Measurements from ENCODE around the gene TIMP3. TPM values are rescaled to one million over a fixed set of nuclear protein-coding genes. Genes with fewer than 3 reads are reported as not detected.
A peak's percentile ranks its signal among the peaks of the same experiment; 100 is the strongest.

The TIMP3 gene
- total RNA-seq, 2 donors from 2014 or later: 434 to 484 TPM

DNA sequence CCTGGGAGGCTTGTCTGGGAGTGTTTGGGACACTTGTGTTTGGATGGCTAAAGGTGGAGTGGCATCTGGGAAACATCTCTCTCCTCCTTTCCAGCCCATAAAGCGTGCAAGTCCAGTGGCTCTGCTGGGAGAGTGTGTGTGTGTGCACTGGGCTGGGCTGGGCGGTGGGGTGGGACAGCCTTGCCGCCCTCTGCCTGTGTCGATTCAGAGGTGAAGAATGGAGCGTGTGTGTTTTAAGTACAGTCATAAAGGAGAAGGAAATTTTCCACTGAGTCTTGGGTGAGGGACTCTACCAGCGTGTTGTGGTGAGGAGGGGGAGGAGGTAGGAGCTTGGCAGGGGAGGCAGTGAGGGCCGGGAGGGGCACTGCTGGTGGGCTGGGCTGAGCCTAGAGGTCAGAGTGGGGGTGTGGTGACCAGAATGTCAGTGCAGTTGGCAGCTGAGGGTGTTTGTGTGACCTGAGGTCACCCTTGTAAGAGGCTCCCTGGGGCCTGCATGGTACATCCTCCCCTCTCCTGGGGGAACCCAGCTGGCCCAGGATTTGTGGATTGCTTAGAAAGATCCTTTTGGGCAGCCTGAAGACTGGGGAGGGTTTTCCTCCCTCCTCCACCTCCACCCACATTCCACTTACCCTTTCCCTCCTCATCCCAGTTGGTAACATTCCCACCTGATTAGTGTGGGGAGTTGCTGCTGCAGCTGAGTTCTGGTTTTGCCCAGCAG is 1.7 kb downstream of the TIMP3 start:
- ATAC-seq: peak; percentile 4 to 49
- intact Hi-C loops (cut with DNase I): loop anchor here in 1 of 2 donors (5.0 kb wide), 2 partner anchors 34 to 184 kb away; no protein-coding TSS in a partner anchor
- no peak for DNase-seq

DNA sequence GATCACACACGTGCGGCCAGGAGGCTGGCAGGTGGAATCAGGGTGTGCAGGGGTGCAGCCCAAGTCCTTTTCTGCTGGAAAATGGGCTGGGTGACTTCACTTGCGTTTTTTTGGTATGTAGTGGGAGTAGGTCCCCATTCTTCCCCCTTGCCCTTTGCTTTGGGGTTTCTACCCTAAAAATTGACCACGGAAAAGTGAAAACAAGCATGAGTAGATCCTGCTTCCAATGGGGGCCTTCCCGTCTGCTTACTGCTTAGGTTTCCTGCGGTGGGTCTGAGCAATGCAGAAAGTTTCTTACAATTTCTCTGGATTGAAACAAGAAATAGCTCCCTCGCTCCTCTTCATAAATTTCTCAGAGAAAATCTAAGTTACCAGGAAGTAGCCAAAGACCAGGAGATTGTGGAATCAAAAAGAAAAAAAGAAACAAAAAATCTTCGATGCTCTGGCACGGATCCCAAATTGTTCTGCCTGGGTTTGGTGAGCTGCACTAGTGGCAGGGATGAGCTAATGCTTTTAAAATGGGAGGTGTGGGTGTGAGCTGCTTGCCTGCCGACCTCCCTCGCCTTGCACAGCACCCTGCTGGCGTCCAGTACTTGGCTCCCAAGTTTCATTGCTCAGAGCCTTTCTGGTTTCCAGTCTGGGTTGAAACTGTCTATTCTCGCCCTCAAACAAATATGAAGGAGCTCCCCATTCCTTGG is 2.4 kb downstream of the TIMP3 start:
- peak; percentile 20 to 64 for ATAC-seq
- intact Hi-C loops (cut with DNase I): loop anchor here in 1 of 2 donors (5.0 kb wide), 2 partner anchors 33 to 183 kb away; no protein-coding TSS in a partner anchor
- DNase-seq: no peak

DNA sequence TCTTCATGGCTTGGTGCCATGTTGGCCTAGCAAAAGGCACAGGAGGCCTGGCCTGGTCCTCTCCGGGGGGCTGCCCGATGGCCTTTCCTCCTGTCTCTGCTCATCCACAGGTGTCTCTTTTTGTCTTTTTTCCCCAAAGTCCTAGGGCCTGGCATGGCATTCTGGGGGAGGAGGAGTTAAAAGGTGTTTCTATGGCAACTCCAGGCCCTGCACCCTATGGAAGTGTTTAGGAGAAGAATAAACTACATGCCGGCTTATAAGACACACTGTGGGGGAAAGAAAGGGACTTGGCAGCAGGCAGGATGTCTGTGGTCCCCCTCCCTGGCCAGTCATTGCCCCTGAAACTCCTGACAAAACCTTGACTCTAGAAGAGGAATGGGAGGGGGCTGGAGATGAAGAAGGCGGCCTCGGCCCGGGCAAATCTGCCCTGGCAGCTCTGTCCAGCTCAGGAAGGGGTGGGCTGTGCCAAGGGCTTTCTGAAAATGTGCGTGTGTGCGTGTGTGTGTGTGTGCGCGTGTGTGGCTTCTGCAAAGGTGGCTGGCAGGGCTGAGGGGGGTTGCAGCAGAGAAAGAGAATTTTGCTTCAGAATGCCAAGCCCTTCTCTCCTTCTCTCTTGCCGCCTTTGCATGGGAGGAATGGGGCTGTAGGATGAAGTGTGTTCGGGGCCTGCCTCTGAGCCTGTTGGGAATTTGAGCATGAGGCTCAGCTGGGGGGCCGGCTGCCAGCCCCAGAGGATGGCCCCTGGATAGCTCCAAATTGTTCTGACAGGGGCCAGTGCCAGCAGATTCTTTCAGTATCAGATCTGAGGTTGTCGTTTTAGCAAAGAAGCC is 3.2 kb downstream of the TIMP3 start:
- no peak for ATAC-seq
- no peak for DNase-seq

DNA sequence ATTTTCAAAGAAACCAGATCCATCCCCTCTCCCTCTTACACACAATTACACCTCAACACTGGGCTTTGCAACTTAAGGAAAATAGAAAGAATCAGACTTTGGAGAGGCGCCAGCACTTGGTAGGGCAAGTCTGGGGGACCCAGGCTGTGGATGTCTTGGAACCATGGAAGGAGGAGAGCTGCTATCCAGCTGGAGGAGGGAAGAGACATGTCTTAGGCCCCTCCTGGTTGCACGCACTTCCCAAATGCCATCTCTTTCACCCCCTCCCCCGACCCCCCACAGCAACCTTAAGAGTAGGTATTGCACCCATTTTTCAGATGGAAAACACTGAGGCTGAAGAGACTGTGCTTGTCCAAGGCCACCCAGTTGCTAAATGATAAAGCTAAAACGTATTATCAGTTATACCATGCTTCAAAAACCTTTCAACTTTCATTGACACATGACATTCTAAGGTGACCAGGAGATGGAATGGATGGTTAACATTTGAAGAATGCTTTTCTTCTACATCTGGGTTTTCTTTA is 3.9 kb downstream of the TIMP3 start:
- no peak for ATAC-seq
- DNase-seq: no peak
- intact Hi-C loops (cut with DNase I): no loop called here

More for the DNA sequence above, 3.2 kb downstream of the TIMP3 start:
- intact Hi-C loops (cut with DNase I): loop anchor here in 1 of 2 donors (5.0 kb wide), 2 partner anchors 33 to 183 kb away; no protein-coding TSS in a partner anchor

DNA sequence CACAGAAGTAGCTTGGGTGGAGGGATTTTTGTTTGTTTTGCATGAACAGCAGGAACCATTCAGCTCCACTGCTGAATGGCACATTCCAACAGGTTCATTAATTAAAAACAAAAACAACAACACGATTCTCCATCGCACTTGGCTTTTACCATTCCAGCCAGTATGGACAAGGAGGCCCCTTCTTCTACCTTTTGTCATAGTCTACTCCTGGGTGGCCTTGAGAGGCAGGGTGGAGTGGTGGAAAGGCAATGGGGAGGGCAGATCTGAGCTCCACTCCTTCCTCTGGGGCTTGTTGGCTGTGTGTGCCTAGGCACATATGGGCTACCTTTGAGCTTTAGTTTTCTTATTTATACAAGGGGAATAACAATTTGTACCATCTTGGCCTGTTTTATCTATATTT is 4.8 kb downstream of the TIMP3 start:
- DNase-seq: no peak
- no peak for ATAC-seq
- intact Hi-C loops (cut with DNase I): loop anchor here in 1 of 2 donors (2.0 kb wide), 1 partner anchor 181 kb away; no protein-coding TSS in a partner anchor

DNA sequence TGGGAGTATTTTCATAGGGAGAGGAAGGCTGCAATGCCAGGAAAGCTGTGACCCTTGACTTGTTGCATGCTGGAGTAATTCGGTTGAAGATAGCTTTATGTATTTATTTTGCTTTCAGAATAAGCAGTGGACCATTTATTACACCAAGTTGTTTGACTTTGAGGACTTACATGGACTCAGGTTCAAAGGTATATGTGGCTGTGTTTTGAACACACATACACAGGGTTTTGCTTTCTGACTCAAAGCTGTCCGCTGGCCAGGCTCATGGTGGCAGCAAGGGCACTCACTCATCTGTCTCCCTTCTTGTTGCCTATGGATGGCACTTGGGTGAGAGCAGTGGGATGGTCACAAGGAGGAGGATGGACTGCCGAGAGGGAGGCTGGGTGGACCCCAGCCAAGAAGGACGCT is 6.5 kb downstream of the TIMP3 start:
- intact Hi-C loops (cut with DNase I): no loop called here
- ATAC-seq: no peak
- DNase-seq: no peak

DNA sequence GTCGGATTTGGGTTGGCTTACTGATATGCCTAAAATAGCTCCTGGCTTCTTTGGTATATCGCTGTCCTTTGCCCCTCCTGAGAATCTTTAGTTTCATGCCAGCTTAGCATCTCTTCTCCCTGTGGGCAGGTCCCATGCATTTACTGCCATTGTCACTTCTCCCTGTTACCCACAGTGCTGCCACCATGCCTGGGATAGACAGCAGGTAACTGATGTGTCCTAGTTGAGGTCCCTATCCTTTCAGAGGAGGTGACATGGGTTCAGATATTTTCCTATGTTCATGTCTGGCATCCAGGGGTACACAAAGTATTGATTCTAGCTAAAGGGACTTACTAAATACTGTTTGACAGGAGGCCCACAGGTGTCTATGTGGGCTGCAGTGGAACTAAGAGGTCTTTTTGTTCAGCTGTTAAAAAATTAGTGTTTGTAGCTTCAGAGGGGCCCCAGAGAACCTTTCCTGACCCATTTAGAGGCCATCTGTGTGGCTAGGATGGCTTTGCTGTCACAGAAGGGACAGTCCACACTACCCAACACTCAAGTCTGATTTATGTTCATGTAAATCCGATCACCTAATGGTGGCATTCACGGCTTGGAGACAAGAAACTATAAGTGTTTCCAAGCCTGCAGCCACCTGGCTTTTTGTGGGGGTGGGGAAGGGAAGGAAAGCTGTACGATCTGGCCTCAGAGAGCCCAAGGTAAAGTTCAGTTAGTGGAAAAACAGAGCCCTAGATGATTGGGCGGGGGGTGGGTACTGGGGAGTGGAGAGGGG is 8.5 kb downstream of the TIMP3 start:
- DNase-seq: no peak
- peak in 1 of 2 donors; percentile 9 for ATAC-seq
- intact Hi-C loops (cut with DNase I): loop anchor here in 1 of 2 donors (5.0 kb wide), 1 partner anchor 42 kb away; no protein-coding TSS in a partner anchor

DNA sequence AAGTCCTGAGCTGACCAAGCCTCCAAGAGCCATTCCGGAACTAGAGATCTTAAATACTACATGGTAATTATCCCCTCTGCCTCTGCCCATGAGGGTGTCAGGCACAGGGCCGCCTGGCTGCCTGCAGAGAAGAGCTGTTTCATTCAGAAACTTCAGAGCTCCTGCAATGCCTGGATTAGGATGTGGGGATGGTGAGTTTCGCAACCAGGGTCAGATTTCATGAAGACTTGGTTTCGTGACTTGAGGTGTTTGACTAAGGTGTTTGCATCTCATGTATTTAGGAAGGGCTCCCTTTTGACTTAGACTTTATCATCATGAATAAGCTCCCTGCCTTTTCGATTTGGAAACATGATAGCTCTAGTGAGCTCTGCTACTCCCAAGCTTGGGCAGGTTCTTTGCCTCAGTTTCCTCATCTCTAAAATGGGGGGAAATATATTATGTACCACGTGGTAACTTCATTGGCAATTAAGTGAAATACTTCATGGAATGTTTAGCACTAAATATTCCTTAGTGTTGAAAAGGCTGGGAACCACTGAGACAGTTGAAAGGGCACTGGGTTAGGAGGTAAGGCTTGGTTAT is 9.1 kb downstream of the TIMP3 start:
- intact Hi-C loops (cut with DNase I): loop anchor here in 1 of 2 donors (5.0 kb wide), 1 partner anchor 42 kb away; no protein-coding TSS in a partner anchor
- DNase-seq (no peak), ATAC-seq (no peak)

DNA sequence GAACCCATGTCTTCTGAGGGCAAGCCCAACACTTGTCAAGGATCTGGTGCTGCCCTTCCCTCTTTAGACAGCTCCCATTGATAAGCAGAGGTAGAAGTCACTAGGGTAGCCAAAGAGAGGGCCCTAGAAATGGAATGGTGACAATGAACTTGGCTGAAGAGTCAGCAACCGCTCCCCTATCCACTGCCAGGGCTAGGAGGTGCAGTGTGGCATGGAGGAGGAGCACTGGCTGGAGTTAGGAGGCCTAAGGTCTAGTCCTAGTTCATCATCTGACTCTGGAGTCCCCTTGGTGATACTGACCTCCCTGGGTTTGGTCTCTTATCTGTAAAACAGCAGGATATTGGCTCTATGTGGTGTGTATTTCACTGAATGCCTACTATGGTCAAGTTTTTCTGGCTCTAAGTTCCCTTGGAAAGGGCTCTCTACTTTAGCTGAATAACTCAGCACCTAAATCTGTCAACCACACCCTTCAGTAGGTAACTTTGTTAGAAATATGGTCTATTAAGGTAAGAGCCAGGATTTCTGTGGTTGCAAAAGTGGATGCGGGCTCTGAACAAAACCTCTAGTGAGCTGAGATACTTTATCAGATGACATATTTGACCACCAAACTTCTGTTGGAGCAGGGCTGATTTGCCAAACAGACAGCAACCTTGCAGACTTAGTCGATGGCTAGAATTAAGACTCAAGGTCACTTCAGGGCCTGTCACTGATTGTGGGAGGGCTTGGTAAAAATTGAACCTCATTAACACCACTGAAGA is 10.5 kb downstream of the TIMP3 start:
- ATAC-seq (no peak), DNase-seq (no peak)
- intact Hi-C loops (cut with DNase I): loop anchor here in 1 of 2 donors (5.0 kb wide), 1 partner anchor 40 kb away; no protein-coding TSS in a partner anchor

DNA sequence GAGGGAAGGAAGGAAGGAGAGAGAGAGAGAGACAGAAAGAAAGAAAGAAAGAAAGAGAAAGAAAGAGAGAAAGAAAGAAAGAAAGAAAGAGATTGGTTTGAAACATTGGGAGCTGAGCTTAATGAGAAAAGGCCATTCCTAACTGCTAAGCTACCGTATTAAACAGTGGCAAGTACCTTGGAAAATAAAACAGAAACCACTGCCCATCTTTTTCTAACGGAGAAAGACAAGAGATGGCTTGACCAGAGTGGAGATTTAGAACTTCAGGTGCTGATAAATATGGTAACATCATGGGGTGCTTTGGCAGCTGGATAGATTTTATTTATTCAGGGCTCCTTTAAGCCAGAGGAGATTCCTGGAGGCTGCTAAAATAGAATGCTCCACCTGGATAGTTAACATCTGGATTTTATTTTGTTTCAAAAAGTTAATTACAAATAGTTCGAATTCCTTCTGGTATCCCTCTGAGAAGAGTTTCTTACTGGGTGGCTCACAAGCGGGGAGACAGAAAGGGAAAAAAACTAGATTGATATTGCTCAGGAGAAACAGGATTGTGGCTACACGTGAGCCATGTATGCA is 12.9 kb downstream of the TIMP3 start:
- intact Hi-C loops (cut with DNase I): loop anchor here in 1 of 2 donors (5.0 kb wide), 1 partner anchor 38 kb away; no protein-coding TSS in a partner anchor
- no peak for ATAC-seq

DNA sequence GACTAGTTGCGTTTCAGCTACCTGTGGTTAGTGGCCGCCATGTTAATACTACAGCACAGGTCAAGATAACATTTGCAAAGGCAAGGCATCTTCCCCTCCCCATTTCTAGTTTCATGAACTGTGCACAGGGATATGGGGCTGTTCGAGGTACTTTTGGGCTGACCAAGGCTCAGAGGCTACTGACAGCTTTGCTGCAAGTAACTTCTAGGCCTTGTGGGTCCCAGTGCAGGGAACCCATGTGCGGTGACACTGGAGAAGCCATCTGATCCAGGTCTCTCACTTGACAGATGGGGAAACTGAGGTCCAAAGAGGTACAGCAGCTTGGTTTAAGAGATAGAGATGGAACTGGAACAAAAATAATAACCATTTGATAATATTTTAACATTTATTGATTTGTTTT is 13.6 kb downstream of the TIMP3 start:
- DNase-seq (no peak), ATAC-seq (no peak)
- intact Hi-C loops (cut with DNase I): no loop called here

More for the DNA sequence above, 12.9 kb downstream of the TIMP3 start:
- no peak for DNase-seq

DNA sequence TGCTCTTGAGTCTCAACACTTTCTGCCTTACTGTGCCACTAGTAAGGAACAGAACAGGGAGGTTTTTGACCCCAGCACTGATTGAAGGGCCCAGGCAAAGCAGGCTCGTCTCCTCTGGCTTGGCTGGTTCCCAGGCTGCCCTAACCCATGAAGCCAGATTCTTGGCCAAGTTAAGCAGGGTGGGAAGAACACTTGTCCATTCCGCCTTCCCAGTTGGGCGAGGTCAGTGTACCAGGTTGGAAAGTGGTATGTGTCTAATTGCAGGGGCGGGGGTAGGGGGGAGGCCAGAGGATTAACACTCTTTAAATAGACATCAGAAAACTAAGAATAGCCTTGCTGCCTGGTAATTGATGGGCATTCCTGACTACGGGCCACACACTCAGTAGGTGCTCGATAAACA is 14.4 kb downstream of the TIMP3 start:
- intact Hi-C loops (cut with DNase I): no loop called here
- peak; percentile 75 to 79 for ATAC-seq
- DNase-seq: peak; percentile 73

DNA sequence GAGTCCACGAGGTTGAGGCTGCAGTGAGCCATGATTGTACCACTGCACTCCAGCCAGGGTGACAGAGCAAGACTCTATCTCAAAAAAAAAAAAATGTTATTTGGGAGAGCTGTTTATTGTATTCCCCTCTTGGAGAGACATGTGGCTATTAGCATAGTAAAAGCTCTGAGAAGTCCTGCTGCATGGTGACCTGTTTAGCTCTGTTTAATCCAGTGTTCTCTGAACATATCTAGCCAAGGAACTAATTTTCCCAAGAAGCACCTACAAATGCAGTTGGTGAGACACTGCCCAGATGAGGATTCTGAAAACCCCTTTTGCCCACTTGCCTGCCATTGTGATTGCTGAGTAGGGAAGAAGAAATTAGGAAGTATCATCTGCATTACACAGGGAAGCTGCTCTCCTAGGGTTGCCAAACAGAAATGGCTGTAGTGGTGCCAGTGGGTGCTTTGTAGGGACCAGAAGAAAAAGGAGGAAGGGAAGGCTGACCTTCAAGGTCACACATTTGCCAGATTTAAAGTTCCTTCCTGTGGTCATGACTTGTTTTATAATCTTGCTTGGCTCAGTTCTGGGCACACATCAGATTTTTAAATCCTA is 15.7 kb downstream of the TIMP3 start:
- intact Hi-C loops (cut with DNase I): no loop called here
- DNase-seq (no peak), ATAC-seq (no peak)

DNA sequence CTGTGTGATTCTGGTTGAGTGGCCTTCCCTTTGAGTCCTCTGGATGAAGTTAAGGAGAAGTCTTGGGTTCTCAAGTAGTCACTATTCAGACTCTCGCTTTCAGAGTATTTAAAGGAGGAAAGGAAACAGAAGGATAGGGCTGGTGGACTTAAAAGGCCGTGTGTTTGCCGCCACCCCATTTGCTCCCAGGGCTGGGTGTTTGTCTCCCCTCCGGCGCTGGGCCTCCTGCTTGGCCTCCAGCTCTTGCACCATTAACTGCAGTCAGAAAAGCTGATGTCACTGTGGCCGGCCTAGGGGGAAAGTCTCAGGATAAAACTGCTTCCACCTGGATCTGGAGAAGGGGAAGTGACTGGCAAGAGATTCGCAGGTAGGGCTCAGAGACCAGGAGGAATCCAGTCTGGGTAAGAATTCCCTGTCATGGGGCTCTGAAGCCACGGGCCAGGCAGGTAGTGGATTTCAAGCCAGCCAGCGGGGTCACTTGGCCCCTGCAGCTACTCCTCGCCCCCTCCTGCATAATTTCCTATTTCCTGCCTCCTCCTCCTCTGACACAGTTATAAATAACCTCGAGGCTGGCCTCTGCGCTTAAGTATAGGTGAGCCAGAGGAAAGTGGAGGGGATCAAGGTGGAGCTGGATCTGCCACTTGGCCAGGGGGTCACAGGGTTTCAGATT is 17.1 kb downstream of the TIMP3 start:
- DNase-seq (no peak), ATAC-seq (no peak)
- intact Hi-C loops (cut with DNase I): no loop called here

DNA sequence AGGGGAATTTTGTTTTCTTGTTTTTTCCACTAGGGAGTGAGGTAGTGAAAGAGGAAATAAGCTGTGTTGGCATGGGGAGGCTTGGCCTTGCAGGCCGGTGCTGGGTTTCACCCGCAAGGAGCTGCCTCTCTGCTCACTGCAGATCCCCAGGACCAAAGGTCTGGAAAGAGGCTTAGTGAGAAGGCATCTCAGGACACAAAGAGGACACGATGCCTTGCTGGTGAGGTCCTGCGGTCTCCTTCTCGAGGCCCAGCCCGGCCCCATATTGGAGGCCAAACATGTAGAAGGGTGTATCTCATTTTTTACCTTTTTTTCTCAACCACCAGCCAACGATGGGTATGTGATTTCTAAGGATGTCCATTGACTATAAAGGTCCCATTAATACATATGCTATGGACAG is 17.6 kb downstream of the TIMP3 start:
- no peak for DNase-seq
- intact Hi-C loops (cut with DNase I): no loop called here
- ATAC-seq: no peak
